IMR-90 (cell line): ENCODE results near the gene SLC4A9. TPM values are rescaled to one million over a fixed set of nuclear protein-coding genes. Genes with fewer than 3 reads are reported as not detected.
A peak's percentile ranks its signal among the peaks of the same experiment; 100 is the strongest.

ENCODE experiments used
- ATAC-seq: fragments of 200-7000 bp; cut with Tn5 transposase; 2 replicates; pipeline ENCODE4 v1.9.1; 2020; ENCODE audit warnings: low read depth, mild to moderate bottlenecking, moderate library complexity
- BruUV-seq: library from RNA; stranded (reverse); fragments of 400-500 nt; replicated peaks from 2 replicates; lab custom pipeline; 2021; lab: Mats Ljungman, UMichigan
- CTCF ChIA-PET: fragments of 300-600 bp; formaldehyde crosslinking; extraction: SDS; loops from one replicate; lab custom pipeline; 2021; ENCODE audit warnings: antibody characterized with exemption; lab: Yijun Ruan, JAX
- POLR2A ChIA-PET: fragments of 300-600 bp; sonication (Branson Sonifier 250); formaldehyde crosslinking; loops from one replicate; lab custom pipeline; 2022; ENCODE audit warnings: antibody characterized with exemption; ENCODE audit not compliant: unreplicated experiment; lab: Charles Lee
- DNase-seq: peaks from one replicate; pipeline ENCODE4 v3.0.0; 2013
- H2AFZ ChIP-seq: replicated peaks from 2 replicates; pipeline ENCODE3; 2013; ENCODE audit warnings: low read length, mild to moderate bottlenecking; ENCODE audit not compliant: poor library complexity
- H2AK5ac ChIP-seq: 2 replicates; pipeline ENCODE4 v1.6.1; 2013; ENCODE audit warnings: low read depth, low read length, inconsistent platforms
- H2AK9ac ChIP-seq: replicated peaks from 2 replicates; pipeline ENCODE3; 2013; ENCODE audit warnings: mild to moderate bottlenecking, low read depth, low read length, moderate library complexity; ENCODE audit not compliant: poor library complexity
- H2BK120ac ChIP-seq: 2 replicates; pipeline ENCODE4 v1.6.1; 2013; ENCODE audit warnings: low read depth, low read length, inconsistent platforms
- H2BK15ac ChIP-seq: 3 replicates; pipeline ENCODE4 v1.6.1; 2013; ENCODE audit warnings: low read depth, low read length, inconsistent platforms
- H2BK20ac ChIP-seq: 2 replicates; pipeline ENCODE4 v1.6.1; 2013; ENCODE audit warnings: low read depth, mild to moderate bottlenecking, inconsistent platforms, low read length, moderate library complexity
- H2BK5ac ChIP-seq: 2 replicates; pipeline ENCODE4 v1.6.1; 2013; ENCODE audit warnings: mild to moderate bottlenecking, low read depth, low read length, inconsistent platforms; ENCODE audit not compliant: poor library complexity, severe bottlenecking
- H3K14ac ChIP-seq: replicated peaks from 2 replicates; pipeline ENCODE4 v1.6.1; 2013; ENCODE audit warnings: low read depth, low read length, inconsistent platforms
- H3K18ac ChIP-seq: 2 replicates; pipeline ENCODE4 v1.6.1; 2013; ENCODE audit warnings: low read depth, low read length, control low read depth
- H3K23ac ChIP-seq: 2 replicates; pipeline ENCODE4 v1.6.1; 2013; ENCODE audit warnings: low read depth, low read length, inconsistent platforms
- H3K27ac ChIP-seq: 2 replicates; pipeline ENCODE4 v1.5.1; 2013; ENCODE audit warnings: mild to moderate bottlenecking, control low read depth, low read length; ENCODE audit not compliant: insufficient read depth
- H3K27me3 ChIP-seq: 2 replicates; pipeline ENCODE4 v1.6.1; 2013; ENCODE audit warnings: low read length; ENCODE audit not compliant: control insufficient read depth, insufficient read depth
- H3K36me3 ChIP-seq: 2 replicates; pipeline ENCODE4 v1.6.1; 2013; ENCODE audit warnings: low read length, mixed read lengths; ENCODE audit not compliant: control insufficient read depth, insufficient read depth
- H3K4ac ChIP-seq: 2 replicates; pipeline ENCODE4 v1.6.1; 2013; ENCODE audit warnings: low read depth, low read length, inconsistent platforms
- H3K4me1 ChIP-seq: 2 replicates; pipeline ENCODE4 v1.6.1; 2013; ENCODE audit warnings: low read length, mixed read lengths; ENCODE audit not compliant: control insufficient read depth, insufficient read depth
- H3K4me2 ChIP-seq: 2 replicates; pipeline ENCODE4 v1.6.1; 2013; ENCODE audit warnings: low read depth, mild to moderate bottlenecking, control low read depth, low read length, moderate library complexity
- H3K4me3 ChIP-seq: 2 replicates; pipeline ENCODE4 v1.5.1; 2013; ENCODE audit warnings: low read depth, mild to moderate bottlenecking, control low read depth, low read length, moderate library complexity; ENCODE audit not compliant: insufficient read depth
- H3K56ac ChIP-seq: 2 replicates; pipeline ENCODE4 v1.6.1; 2013; ENCODE audit warnings: low read length, inconsistent platforms; ENCODE audit not compliant: insufficient read depth; ENCODE audit errors: extremely low read depth
- H3K79me1 ChIP-seq, 2 experiments: 2 replicates each; pipeline ENCODE4 v1.6.1; 2013; ENCODE audit warnings: low read length in 2 of 2, inconsistent platforms in 1 of 2, low read depth in 1 of 2
- H3K9ac ChIP-seq: 2 replicates; pipeline ENCODE4 v1.6.1; 2013; ENCODE audit warnings: low read depth, low read length, control low read depth
- H3K9me1 ChIP-seq: 2 replicates; pipeline ENCODE4 v1.6.1; 2013; ENCODE audit warnings: low read length, inconsistent platforms; ENCODE audit not compliant: insufficient read depth
- H3K9me3 ChIP-seq: 2 replicates; pipeline ENCODE4 v1.6.1; 2013; ENCODE audit warnings: low read length; ENCODE audit not compliant: control insufficient read depth, insufficient read depth
- H4K20me1 ChIP-seq: 2 replicates; pipeline ENCODE4 v1.6.1; 2013; ENCODE audit warnings: low read length, inconsistent platforms; ENCODE audit not compliant: insufficient read depth
- H4K5ac ChIP-seq: 2 replicates; pipeline ENCODE4 v1.6.1; 2013; ENCODE audit warnings: mild to moderate bottlenecking, low read depth, low read length, control low read depth
- H4K8ac ChIP-seq, 2 experiments: 2 replicates each; pipeline ENCODE4 v1.6.1; 2013; ENCODE audit warnings: low read depth in 2 of 2, low read length in 2 of 2, control low read depth in 1 of 2, inconsistent platforms in 1 of 2
- H4K91ac ChIP-seq: 2 replicates; pipeline ENCODE4 v1.6.1; 2013; ENCODE audit warnings: low read depth, low read length, inconsistent platforms; ENCODE audit not compliant: insufficient read depth
- CHD1 ChIP-seq: IDR thresholded peaks from 2 replicates; pipeline ENCODE4 v1.6.1; 2012; ENCODE audit warnings: low read depth, low read length, improper control_type of control experiment
- MXI1 ChIP-seq: IDR thresholded peaks from 2 replicates; pipeline ENCODE4 v1.6.1; 2012; ENCODE audit warnings: low read depth, mild to moderate bottlenecking, low read length, moderate library complexity, borderline replicate concordance
- RAD21 ChIP-seq: IDR thresholded peaks from 2 replicates; pipeline ENCODE4 v1.6.1; 2012; ENCODE audit warnings: low read length, improper control_type of control experiment
- RFX5 ChIP-seq: IDR thresholded peaks from 2 replicates; pipeline ENCODE4 v1.8.0; 2012; ENCODE audit warnings: low read depth, mild to moderate bottlenecking, low read length, moderate library complexity
- WGBS, 2 experiments: methylation state at CpG; one replicate each; pipeline versions ENCODE4 v1.1.5 to v1.1.7; 2013; ENCODE audit warnings: missing lambda C conversion rate in 2 of 2; ENCODE audit not compliant: insufficient read length in 1 of 2; ENCODE audit errors: extremely low coverage in 2 of 2; 5-methylcytosine and 5-hydroxymethylcytosine counted together
- dilution Hi-C: fragments of 300-500 bp; cut with HindIII; formaldehyde crosslinking; loops from one replicate; pipeline ENCODE4 v1.14.3; 2018; ENCODE audit warnings: low sequenced_read_pairs; ENCODE audit not compliant: unreplicated experiment
- in situ Hi-C: fragments of 300-500 bp; cut with MboI; formaldehyde crosslinking; loops from 3 replicates; pipeline ENCODE4 v1.14.3; 2019; ENCODE audit warnings: low sequenced_read_pairs, inconsistent platforms, mixed read lengths
- intact Hi-C: fragments of 100-400 bp; cut with micrococcal nuclease; formaldehyde crosslinking; loops from 2 replicates; pipeline ENCODE4 v1.10.0; 2022
- polyA plus RNA-seq, 3 experiments: library from polyadenylated mRNA; depleted of rRNA; stranded (reverse); fragments of >200 nt; gene quantifications; 2 replicates each; pipeline ENCODE4 v1.2.3, GENCODE V29; 2012; ENCODE audit warnings: low replicate concordance in 1 of 3
- total RNA-seq: library from RNA; depleted of rRNA; stranded (reverse); fragments of >200 nt; gene quantifications from 2 replicates; pipeline ENCODE4 v1.2.3, GENCODE V29; 2012
- TF ChIP-seq, protein P1 (sequence below): fragments of 150-350 bp; IDR thresholded peaks from 2 replicates; pipeline ENCODE4 v1.6.1; 2017; ENCODE audit warnings: mild to moderate bottlenecking, antibody characterized with exemption, low read length, low read depth

The SLC4A9 gene
- total and polyA plus RNA-seq, 2 of the 4 experiments (the other 2 are of a cell fraction) = not detected

DNA sequence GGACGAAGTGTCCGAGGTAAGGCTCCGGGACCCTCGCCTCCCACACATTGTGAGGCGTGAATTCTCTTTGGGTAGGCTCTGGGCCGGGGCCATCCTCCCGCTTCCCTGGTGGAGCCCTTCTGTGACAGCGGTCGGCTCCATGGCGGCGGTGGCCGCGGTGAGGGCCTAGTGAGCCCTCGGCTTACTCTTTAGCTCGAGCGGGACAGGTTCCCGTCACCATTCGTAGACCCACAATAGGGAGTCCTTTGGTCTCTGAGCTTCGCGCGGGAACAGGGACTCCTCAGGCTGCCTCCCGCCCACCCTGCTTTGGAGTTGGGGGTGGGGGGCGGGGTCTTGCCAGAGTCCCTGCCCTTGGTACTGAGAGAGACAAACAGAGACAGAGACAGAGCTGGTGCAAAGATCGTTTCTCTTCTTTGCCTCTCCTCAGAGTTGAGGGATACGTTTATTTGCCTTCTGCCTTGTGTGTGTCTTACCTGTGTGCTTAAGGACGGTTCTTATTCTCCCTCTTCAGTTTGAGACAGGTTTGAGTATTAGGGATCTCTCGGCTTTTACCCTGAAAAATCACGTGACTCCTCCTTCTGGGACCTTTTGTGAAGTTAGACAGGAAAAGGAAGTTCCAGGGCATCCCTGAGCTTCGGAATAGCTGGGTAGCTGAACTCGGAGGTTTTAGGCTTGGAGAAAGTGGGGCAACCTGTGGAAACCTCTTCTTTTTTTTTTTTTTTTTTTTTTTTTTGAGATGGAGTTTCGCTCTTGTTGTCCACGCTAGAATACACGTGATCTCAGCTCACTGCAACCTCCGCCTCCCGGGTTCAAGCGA lies 42.5 kb downstream of the SLC4A9 start:
- in situ Hi-C loops = no loop called here
- Histone ChIP-seq H3K36me3 (no peaks in the 10 kb centered on the region), H3K56ac (peak overlapping the region; percentile 38; the same call in 1 of the 2 replicates), H4K8ac (peak overlapping the region in 1 of 2 experiments; percentile 16; a peak in 1 of 4 replicates), H2BK20ac (no peak overlapping the region), H3K14ac (peak overlapping the region; percentile 47), H3K9ac (peak overlapping the region; percentile 76), H2AK9ac (peak overlapping the region; percentile 94), H3K4ac (peak overlapping the region; percentile 9), H4K20me1 (peaks cover 48% of the 10 kb centered on the region), H3K4me2 (peak overlapping the region; percentile 96), H3K27me3 (no peaks in the 10 kb centered on the region), H2BK120ac (no peak overlapping the region), H2AK5ac (peak overlapping the region; percentile 62; the same call in 1 of the 2 replicates), H3K79me1 (peaks cover 3 to 43% of the 10 kb centered on the region in 2 experiments; a peak in 2 of 4 replicates), H2BK15ac (no peak overlapping the region), H3K4me3 (peak overlapping the region; percentile 72), H2BK5ac (peak overlapping the region; percentile 75), H3K18ac (no peak overlapping the region), H3K9me3 (no peaks in the 10 kb centered on the region), H4K5ac (no peak overlapping the region), H3K27ac (peak overlapping the region; percentile 79), H3K4me1 (no peaks in the 10 kb centered on the region), H2AFZ (peak overlapping the region; percentile 100), H3K9me1 (peaks cover 3% of the 10 kb centered on the region; the same call in 1 of the 2 replicates), H4K91ac (no peak overlapping the region), H3K23ac (peak overlapping the region; percentile 67)
- TF ChIP-seq MXI1 (0 out of 2 replicates have a peak, but pooled peaks have one; percentile 13), RFX5 (no peak), CHD1 (no peak), RAD21 (no peak)
- TF ChIP-seq, protein P1, sequence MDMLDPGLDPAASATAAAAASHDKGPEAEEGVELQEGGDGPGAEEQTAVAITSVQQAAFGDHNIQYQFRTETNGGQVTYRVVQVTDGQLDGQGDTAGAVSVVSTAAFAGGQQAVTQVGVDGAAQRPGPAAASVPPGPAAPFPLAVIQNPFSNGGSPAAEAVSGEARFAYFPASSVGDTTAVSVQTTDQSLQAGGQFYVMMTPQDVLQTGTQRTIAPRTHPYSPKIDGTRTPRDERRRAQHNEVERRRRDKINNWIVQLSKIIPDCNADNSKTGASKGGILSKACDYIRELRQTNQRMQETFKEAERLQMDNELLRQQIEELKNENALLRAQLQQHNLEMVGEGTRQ = peak; percentile 70
- peak; percentile 29 for DNase-seq
- ChIA-PET POLR2A (no interaction called here), CTCF (interaction anchor here (0.6 to 1.0 kb wide), 4 partner anchors 23 to 176 kb away, joined by 3 to 4 read pairs (median 4); no protein-coding TSS in a partner anchor)
- 0% methylated on average over 3 of the region's 36 CpGs; no CpG with 5 or more reads in 1 of the 2 experiments for WGBS, 2 experiments
- intact Hi-C loops = loop anchor here (5.0 kb wide), 1 partner anchor 245 kb away; the partner anchor contains the start of genes IK and NDUFA2
- no TSS peak for BruUV-seq
- 0 out of 2 replicates have a peak, but pooled peaks have one; percentile 1 for ATAC-seq
- dilution Hi-C loops = no loop called here
